ENCODE results near the gene TMEM121.

The TMEM121 gene

DNA sequence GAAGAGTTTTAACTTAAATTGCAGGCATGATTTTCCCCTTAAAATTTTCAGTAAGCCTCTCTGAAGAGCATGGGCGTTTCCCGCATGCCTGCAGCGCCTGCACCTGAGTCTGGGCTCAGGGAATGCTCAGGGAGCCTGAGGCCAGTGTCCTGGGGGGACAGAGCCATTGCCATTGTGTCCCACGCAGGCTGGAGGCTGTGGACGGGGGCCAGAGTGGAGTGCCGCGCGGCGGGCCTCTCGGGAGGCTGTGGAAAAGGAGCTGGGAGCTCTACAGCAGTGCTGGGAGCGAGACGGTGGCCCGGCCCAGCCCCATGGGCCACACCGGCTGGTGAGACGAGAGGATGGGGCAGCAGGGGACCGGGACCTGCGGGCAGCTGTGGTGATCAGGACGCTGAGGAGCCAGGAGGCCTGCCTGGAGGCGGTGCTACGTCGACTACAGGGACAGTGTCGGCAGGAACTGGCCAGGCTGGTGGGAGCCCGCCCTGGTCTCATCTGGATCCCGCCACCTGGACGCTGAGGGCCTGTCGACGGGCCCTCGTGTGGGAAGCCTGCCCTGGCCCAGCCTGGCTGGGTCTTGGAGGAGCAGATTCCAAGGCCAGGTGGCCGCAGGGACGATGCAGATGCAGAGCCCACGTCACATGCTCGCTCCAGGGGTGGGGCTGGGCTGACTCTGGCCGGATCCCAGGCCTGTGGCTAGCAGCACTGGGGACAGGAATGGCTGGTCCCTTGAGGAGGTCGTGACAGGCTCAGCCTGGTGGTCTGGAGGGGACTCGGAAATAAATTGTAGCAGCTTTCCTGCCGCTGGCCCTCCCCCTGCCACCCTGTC is 27.7 kb upstream of the TMEM121 start:
- no peak for DNase-seq (ENCODE audit: low read depth in 2 of 2)

DNA sequence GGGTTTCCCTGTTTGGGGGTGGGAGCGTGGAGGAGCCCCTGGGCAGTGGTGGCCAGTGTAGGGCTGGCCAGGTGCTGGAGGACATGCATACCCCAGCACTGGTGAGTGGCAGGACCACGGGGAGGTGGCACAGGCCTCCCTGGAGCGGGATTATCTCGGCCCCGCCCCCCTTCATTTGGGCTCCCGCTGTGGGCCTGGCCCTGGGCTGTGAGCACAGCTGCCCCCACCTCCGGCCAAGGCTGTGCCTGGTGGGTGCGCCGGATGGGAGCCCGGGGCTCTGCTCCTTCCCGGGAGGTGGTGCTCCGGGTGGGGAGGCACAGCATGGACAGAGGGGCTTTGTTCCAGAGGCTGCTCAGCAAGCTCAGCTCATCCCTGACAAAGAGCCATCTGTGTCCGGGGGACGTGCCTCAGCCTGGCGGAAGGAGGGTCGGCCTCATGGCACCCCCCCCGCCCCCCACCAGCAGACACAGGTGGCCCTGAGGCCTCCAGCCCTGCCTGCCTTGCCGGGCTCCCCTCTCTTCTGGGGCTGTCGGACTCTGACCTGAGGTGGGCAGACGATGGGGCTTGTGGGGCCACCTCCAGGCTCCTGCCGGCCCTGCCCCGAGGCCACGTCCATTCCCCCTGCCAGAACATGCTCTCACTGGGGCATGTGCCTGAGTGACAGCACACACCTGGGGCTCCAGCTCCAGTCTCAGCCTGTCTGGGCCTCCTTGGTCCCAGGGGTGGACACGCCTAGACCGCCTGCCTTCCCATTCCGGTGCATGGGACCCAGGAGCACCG is 26.9 kb upstream of the TMEM121 start:
- no peak for DNase-seq (ENCODE audit: low read depth in 2 of 2)

DNA sequence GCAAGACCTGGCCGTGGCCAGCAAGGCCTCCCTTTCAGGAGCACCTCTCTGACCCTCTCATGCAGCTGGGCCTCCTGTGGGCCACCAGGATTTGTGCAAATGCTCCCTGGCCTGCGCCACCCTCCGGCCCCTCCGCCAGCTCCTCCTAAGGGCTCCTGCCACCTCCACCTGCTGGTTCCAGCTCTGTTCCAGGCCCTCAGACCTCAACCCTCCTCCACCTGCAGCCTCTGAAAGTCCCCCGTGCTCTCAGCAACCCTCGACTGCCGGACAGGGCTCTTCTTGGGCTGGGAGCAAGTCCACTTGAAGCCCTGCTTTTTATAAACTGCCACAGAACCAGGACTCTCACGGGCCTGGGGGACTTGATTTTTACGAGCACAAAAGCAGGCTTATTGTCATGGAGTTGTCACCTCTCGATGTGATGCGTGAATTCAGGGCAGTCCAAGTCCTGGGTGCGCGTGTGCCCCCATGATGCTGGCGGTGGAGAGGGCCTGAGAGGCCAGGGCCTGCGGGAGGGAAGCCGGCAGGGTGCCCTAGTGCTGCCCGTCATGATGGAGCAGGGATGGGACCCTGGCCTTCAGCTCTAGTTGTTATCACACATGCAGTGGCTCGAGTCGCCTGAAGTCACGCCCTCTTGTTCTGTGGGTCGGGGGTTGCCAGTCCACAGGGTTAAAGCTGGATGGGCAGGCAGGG is 26.2 kb upstream of the TMEM121 start:
- no peak for DNase-seq (ENCODE audit: low read depth in 2 of 2)

DNA sequence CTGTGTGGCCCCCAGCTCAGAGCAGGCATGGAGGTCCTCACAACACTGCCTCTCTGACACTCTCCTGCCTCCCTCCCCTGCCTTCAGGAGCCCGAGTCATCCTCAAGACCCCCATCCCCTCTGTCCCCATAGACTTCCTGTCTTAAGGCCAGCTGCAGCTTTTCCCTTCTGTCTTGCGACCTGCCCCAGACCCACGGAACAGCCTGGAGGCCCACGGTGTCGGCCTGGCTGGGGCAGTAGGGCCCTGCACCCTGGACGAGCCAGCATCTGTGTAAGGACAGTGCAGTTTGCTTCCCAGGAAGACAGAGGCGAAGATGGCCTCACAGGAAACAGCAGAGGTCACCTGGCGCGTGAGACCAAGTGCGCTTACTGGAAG is 25.7 kb upstream of the TMEM121 start:
- no peak for DNase-seq (ENCODE audit: low read depth in 2 of 2)

DNA sequence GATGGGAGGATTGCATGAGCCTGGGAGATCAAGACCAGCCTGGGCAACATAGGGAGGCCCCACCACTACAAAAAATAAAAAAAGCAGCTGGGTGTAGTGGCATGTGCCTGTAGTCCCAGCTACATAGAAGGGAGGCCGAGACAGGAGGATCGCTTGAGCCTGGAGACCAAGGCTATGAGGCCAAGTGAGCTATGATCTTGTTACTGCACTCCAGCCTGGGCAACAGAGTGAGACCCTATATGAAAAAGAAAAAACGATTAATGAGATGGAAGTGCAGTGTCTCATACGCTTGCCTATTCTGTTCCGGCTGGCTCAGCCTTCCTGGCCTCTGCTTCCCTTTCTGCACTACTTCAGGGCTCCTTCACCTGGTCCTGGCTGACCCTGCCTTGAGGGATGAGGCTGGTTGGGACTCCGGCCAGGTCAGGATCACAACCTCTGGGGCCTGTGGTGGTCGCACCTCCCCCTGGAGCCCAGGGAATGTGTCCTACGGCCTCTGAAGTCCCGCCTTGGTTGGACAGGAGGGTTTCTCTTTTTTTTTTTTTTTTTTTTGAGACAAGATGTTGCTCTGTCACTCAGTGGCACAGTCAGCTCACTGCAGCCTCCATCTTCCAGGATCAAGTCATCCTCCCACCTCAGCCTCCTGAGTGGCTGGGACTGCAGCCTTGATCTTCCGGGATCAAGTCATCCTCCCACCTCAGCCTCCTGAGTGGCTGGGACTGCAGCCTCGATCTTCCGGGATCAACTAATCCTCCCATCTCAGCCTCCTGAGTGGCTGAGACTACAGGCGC is 24.7 kb upstream of the TMEM121 start:
- no peak for DNase-seq (ENCODE audit: low read depth in 2 of 2)

DNA sequence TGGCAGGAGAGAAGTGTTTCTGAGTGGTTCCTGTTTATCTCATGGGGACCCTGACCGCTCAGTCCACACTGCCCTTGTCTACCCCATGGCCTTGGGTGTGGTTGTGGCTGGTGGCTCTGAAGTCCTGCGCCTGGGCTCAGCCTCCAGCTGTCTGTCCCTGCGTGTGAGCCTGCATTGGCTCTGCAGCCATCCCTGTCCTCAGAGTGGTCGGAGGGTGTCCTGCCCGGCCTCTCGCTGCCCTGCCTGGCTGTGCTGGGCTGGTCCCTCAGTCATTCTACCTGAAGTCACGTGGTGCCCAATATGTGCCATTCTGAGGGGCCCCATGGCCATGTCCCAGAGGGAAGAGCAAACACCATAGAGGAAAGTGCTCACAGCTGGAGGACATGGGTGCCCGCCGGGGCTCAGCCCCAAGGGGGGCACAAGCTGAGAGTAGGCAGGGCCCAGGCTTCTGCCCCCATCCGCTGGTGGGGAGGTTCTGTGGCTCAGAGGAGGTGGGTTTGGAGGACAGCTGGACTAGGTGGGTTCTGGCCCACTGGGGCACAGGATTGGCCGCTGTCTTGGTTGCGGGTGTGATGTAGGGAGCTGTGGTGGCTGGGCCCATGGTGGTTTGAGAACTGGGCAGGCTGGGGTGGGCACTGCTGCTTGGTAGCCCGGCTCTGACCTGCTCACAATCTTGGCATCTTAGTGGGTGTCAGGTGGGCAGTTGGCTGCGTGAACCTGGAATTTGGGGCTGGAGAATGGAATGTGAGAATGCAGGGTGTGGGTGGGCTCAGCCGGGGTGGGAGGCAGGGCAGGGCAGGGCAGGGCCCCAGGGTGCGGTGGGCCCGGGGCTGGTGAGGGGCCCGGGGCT is 23.7 kb upstream of the TMEM121 start:
- no peak for DNase-seq (ENCODE audit: low read depth in 2 of 2)

DNA sequence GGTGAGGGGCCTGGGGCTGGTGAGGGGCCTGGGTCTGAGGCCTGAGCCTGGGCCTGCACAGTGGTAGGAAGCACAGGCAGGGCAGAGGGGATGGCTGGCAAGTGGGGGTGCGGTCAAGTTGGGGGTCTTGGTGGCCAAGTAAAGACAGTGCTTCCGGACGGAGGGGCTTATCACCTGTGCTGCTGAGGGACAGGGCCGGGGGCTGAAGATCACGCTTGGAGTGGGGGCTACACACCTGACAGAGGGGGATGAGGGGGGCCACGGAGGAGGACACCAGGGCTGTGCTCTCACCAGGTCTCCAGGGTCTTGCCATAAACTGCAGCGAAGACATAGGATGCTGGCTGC is 23.1 kb upstream of the TMEM121 start:
- DNase-seq (ENCODE audit: low read depth in 2 of 2) = no peak

DNA sequence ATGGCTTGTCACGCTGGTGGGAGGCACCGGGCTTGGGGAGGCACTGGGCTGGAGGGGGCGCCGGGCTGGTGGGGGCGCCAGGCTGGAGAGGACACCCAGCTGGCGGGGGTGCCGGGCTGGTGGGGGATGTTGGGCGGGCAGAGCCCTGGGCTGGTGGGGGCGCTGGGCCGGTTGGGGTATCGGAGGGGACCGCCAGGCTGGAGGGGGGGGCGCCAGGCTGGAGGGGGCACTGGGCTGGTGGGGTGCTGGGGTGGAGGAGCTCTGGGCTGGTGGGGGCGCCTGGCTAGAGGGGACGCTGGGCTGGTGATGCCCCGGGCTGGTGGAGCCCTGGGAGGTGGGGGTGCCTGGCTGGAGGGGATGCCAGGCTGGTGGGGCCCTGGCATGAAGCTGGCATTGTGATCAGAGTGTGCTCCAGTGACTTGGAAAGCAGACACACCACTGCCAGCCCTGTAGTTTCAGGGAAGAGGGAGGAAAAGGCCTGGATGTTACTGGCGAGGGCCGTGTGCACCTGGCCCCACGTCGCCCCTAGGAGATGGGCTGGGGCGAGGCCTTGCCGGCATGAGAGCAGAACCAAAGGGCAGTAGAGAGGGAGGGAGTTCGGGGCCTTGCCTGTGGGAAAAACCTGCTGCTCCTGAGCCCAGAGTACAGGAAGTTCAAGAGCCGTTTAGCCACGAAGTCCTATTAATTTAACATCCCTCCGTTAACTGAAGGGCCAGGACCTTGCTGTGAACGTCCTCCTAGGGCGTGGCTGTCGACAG is 22.3 kb upstream of the TMEM121 start:
- no peak for DNase-seq (ENCODE audit: low read depth in 2 of 2)

DNA sequence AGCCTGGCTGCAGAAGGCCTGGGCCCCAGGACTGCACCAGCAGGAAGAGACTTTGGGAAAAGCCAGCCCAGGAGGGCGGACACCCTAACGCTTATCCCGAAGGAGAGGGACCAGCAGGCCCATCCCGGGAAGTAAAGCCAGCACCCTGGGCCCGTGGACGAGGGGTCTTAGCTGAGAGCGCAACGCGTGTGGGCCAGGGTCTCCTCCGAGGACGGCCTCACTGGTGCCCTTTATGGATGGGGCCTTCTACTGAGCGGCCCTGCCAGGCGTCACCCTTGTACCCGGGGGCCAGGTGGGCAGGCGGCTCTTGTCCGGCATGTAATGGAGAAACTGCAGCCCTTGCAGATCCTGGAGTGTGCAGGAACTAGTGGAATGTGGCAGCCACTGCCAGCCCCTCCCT is 21.3 kb upstream of the TMEM121 start:
- DNase-seq (ENCODE audit: low read depth in 2 of 2) = no peak

DNA sequence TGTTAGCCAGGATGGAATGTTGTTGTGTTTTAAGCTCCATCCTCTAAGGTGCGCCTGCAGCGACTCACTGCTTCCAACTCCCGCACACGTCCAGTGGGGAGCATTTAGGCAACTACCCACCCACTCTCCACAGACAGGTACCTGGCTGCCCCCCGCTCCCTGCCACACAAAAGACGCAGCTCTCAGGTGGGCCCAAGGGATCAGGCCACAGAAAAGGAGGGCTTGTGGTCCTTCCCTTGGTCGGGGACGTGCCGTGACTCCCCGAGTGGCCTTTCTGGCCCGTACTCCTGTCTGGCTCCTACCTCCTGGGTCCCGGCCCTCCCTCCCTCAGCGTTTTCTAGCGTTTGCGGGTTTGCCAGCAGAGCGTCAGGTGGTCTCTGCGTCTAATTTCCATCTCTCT is 19.1 kb upstream of the TMEM121 start:
- no peak for DNase-seq (ENCODE audit: low read depth in 2 of 2)

DNA sequence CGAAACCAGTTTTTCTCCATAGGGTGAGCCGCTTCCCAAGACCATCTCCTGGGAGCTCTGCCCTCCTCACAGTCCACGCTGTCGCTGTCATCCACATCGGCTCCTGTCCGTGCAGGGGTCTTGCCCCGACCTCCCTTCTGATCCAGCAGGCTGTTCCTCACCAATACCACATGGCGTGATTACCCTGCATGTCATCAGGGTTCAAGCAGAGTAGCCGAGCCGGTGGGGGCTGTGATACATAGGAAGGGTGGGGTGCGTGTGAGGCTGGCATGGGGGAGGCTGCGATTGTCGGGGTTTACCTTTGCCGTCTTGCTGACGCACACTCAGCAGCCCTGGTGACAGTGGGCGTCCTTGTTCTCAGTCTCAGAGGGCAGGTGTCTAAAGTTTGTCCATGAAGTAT is 18.3 kb upstream of the TMEM121 start:
- DNase-seq (ENCODE audit: low read depth in 2 of 2) = no peak

DNA sequence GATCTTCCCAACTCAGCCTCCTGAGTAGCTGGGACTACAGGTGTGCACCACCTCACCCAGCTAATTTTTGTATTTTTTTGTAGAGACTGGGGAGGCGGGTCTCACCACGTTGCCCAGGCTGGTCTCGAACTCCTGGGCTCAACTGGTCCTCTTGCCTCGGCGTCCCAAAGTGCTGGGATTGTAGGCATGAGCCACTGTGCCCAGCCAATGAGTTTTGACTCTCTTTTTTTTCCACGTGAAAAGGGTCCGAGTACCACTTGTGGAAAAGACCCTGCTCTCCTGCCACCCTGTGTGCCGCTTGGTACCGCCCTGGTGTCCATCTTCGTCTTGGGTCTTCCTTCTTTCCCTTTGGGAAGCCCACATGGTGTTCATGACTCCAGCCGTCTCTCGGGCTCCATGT is 17.8 kb upstream of the TMEM121 start:
- no peak for DNase-seq (ENCODE audit: low read depth in 2 of 2)

DNA sequence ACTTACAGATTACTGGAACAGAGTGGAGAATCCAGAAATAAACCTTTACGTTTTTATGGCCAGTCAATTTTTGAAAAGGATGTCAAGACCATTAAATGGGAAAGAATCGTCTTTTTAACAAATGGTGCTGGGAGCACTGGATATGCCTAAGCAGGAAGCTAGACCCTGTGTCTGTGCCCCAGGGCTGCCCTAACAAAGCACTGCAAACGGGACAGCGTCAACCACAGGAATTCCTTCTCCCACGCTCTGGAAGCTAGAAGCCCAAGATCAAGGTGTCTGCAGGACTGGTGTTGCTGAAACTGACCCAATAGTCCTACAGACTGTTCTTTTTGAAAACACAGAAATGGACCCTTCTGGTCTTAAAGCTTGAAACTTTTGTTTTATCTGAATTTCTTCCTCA is 9.3 kb upstream of the TMEM121 start:
- DNase-seq (ENCODE audit: low read depth in 2 of 2) = no peak

DNA sequence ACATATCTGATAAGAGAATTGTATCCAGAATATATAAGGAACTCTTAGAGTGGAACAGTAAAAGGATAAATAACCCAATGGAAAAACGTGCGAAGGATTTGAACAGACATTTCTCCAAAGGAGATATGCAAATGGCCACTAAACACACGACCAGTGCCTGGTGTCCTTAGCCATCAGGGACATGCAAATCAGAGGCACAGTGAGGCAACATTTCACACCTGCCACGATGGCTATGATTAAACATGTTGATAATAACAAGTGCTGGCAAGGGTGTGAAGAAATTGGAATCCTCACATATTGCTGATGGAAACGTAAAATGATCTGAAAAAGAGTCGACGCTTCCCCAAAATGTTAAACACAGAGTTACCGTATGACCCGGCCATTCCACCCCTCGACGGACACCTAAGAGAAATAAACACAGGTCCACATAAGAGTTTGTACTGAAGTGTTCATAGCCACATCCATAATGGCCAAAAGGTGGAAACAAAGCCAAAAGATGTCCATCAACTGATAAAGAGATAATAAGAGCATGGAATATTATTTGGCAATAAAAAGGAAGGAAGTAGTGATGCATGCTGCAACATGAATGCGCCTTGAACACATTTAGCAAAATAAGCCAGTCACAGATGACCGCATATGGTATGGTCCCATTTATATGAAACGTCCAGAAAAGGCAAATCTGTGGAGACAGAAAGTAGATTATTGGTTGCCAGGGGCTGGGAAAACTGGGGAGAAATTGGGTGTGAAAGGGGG is 6.3 kb upstream of the TMEM121 start:
- DNase-seq (ENCODE audit: low read depth in 2 of 2) = no peak

DNA sequence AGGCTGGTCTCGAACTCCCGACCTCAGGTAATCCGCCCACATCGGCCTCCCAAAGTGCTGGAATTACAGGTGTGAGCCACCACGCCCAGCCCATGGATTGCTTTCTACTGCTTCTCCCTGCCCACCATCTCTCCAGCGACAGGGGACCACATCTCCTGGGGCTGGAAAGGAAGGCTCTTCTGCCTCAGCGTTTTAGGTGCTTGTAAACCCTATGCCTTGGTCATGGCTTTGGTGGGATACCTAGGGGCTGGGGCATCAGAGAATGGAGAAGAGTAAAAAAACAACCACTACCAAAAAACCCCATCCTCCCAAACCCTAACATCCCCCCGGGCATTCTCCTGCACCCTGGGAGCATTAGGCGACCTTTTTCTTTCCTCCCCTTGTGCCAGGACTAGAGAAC is 1.1 kb upstream of the TMEM121 start:
- no peak for DNase-seq (ENCODE audit: low read depth in 2 of 2)

DNA sequence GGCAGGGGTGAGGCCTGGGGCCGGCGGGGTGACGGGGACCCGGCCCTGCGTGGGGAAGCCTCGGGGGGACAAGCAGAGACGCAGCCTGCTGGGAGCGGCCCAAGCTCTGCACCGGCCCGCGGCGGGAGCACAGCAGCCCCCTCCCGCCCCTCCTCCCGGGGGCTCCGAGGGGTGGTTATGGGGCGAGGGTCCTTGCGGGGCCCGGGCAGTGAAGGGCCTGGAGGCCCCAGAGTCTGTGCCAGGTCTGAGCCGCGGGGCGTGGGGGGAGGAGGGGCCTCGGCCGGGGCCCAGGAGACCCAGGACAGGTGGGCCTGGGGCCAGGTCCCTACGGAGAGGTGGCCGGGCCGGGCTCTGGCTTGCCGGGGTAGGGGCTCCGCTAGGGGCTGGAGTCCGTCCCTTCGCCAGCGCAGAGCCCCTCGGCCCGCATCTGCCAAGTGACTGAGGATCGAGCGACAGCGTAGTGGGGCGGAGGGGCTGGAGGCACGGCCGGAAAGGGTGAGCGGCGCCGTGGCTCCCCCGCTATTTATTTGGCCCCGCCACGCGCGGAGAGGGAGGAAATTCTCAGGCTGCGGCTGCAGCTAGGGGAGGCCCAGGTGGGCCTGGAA is 495 bp downstream of the TMEM121 start:
- DNase-seq (ENCODE audit: low read depth in 2 of 2) = no peak

DNA sequence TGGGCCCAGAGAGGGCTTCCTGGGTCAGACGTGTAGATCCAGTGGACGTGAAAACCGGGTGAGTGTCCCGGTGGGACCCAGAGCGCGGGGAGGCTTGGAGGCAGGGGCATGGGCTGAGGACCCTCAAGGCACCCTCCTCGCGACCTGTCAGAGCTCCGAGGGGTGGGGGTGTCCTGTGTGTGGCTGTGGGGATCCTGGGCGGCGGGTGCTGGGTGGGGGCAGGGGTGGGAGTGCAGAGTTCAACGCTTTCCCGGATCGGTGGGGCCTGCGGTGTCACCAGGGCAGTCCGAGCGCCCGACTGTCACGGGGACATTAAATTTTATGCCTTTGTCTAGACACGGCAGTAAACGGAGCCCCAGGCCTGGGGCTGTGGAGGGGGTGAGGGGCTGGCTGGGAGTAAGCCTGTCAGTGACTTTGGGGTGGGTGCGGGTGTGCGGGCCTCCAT is 1.0 kb downstream of the TMEM121 start:
- DNase-seq (ENCODE audit: low read depth in 2 of 2) = no peak

DNA sequence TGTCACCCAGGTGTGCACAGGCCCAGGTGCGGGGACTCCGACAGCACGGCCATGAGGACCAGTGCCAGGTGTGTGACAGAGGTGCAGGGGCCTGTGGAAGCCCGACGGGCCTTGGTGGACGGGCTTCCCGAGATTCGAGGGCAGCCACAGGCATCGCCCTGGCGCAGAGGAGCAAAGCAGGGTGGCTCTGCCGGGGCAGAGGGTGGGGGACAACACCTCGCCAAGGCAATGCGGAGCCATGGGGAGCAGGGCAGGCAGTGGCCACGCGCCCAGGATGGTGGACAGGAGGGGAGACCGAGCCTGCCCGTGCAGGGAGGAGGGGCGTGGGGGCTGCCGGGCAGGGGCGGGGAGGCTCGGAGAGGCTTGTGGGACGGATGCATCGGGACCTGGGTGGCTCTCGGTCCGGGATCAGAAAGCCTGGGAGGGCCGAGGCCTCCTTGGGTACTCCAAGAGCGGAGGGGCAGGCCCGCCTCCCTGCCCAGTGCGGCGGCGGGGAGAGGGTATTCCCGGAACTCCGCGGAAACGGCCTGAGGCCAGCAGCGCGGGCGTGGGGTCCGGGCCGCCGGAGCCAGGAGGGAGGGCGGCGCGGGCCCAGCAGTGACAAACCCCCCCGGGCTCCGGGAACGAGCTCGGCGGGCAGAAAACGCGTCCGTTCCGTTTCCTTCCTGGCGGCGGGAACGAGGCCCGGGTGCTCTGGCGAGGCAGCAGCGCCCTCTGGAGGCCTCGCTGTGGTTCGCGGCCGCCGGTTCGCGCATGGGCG is 1.6 kb downstream of the TMEM121 start:
- DNase-seq (ENCODE audit: low read depth in 2 of 2) = peak; percentile 76 to 78

Data from stimulated activated CD4-positive, alpha-beta T cell treated with anti-CD3 and anti-CD28 coated beads, Interleukin-4, amount 100 ng/mL, for 48 hours (primary cell).